Caco-2 (cell line): ENCODE results near the gene SATB2. TPM values are rescaled to one million over a fixed set of nuclear protein-coding genes. Genes with fewer than 3 reads are reported as not detected.

Source experiments
- BruUV-seq: library from RNA; stranded (reverse); fragments of 400-500 nt; replicated peaks from 2 replicates; lab custom pipeline; 2021; lab: Mats Ljungman, UMichigan
- CTCF ChIA-PET: fragments of 300-600 bp; sonication (Branson Sonifier 250); formaldehyde crosslinking; loops from one replicate; lab custom pipeline; 2022; ENCODE audit warnings: antibody characterized with exemption; lab: Charles Lee
- POLR2A ChIA-PET: fragments of 300-600 bp; sonication (Branson Sonifier 250); formaldehyde crosslinking; loops from one replicate; lab custom pipeline; 2022; ENCODE audit warnings: antibody characterized with exemption; lab: Charles Lee
- DNase-seq, 2 experiments: peaks; one replicate each; pipeline versions ENCODE4 v3.0.0 to v3.0.0-alpha.2; 2020 to 2022
- H3K27me3 ChIP-seq: replicated peaks from 2 replicates; pipeline ENCODE4 v1.6.0; 2011; ENCODE audit warnings: low read length; ENCODE audit not compliant: control insufficient read depth, insufficient read depth
- H3K36me3 ChIP-seq: 2 replicates; pipeline ENCODE4 v1.5.1; 2011; ENCODE audit warnings: low read length; ENCODE audit not compliant: control insufficient read depth, insufficient read depth
- H3K4me1 ChIP-seq: fragments of 250-450 bp; sonication (Bioruptor Pico); 2 replicates; pipeline ENCODE4 v1.5.1; 2020; ENCODE audit warnings: mild to moderate bottlenecking
- H3K4me3 ChIP-seq: 2 replicates; pipeline ENCODE4 v1.5.1; 2011; ENCODE audit warnings: low read depth, mild to moderate bottlenecking, control low read depth, low read length
- H3K9me3 ChIP-seq: fragments of 250-450 bp; sonication (Bioruptor Pico); 2 replicates; pipeline ENCODE4 v1.5.1; 2020; ENCODE audit warnings: mild to moderate bottlenecking, moderate library complexity
- H3K27ac Mint-ChIP-seq: one replicate; pipeline ENCODE4 v1.8.0; 2022; ENCODE audit warnings: mixed read lengths; ENCODE audit not compliant: unreplicated experiment
- H3K27me3 Mint-ChIP-seq: one replicate; pipeline ENCODE4 v1.8.0; 2022; ENCODE audit warnings: mixed read lengths; ENCODE audit not compliant: insufficient read depth, unreplicated experiment
- H3K36me3 Mint-ChIP-seq: one replicate; pipeline ENCODE4 v1.8.0; 2022; ENCODE audit warnings: mild to moderate bottlenecking, mixed read lengths; ENCODE audit not compliant: insufficient read depth, unreplicated experiment
- H3K4me1 Mint-ChIP-seq: one replicate; pipeline ENCODE4 v1.8.0; 2022; ENCODE audit warnings: low read depth, mixed read lengths; ENCODE audit not compliant: unreplicated experiment
- H3K4me3 Mint-ChIP-seq: one replicate; pipeline ENCODE4 v1.8.0; 2022; ENCODE audit warnings: mild to moderate bottlenecking, moderate library complexity, mixed read lengths; ENCODE audit not compliant: unreplicated experiment
- H3K9me3 Mint-ChIP-seq: one replicate; pipeline ENCODE4 v1.8.0; 2022; ENCODE audit warnings: mixed read lengths; ENCODE audit not compliant: unreplicated experiment
- CTCF ChIP-seq, 2 experiments: fragments of 200-600 bp in 1 of 2; IDR thresholded peaks; 1 replicate in 1 of 2; 2 replicates in 1 of 2; pipeline versions ENCODE4 v1.5.1 to v1.8.0; 2011 to 2022; ENCODE audit warnings: antibody characterized with exemption in 1 of 2, control low read depth in 1 of 2, inconsistent platforms in 1 of 2, low read depth in 1 of 2, low read length in 1 of 2, mild to moderate bottlenecking in 1 of 2, moderate library complexity in 1 of 2; ENCODE audit not compliant: insufficient read depth in 1 of 2, severe bottlenecking in 1 of 2, unreplicated experiment in 1 of 2
- intact Hi-C: fragments of 100-400 bp; cut with micrococcal nuclease; formaldehyde crosslinking; loops from one replicate; pipeline ENCODE4 v1.10.0; 2022; ENCODE audit not compliant: unreplicated experiment
- total RNA-seq: library from RNA; stranded (reverse); gene quantifications from 2 replicates; pipeline ENCODE4 v1.2.3, GENCODE V29; 2022

Gene SATB2
- total RNA-seq, 1 experiment from 2014 or later: 1.1 TPM

- no TSS peak for BruUV-seq
- Mint-ChIP-seq H3K27ac (peak overlapping the region; percentile 88), H3K27me3 (peaks cover 14% of the 10 kb centered on the region), H3K36me3 (no peaks in the 10 kb centered on the region), H3K9me3 (no peaks in the 10 kb centered on the region), H3K4me3 (peak overlapping the region; percentile 96), H3K4me1 (peaks cover 7% of the 10 kb centered on the region)
- intact Hi-C loops: loop anchor here (2.0 to 5.0 kb wide), 3 partner anchors 55 to 492 kb away; no protein-coding TSS in a partner anchor
- no peak for TF ChIP-seq CTCF (IDR thresholded peaks at IDR 0.05; ENCODE audit: insufficient read depth in 1 of 2, low read depth in 1 of 2, low read length in 1 of 2, severe bottlenecking in 1 of 2, unreplicated experiment in 1 of 2)
- POLR2A ChIA-PET: no interaction called here
- Histone ChIP-seq H3K4me1 (peaks cover 23% of the 10 kb centered on the region), H3K36me3 (no peaks in the 10 kb centered on the region), H3K27me3 (peaks cover 3% of the 10 kb centered on the region), H3K9me3 (no peaks in the 10 kb centered on the region), H3K4me3 (peak overlapping the region; percentile 51)
- CTCF ChIA-PET: interaction anchor here (1.4 kb wide), 1 partner anchor 12 kb away, joined by 4 read pairs; no protein-coding TSS in a partner anchor
- peak; percentile 90 to 91 for DNase-seq
Measured at GRCh38 chr2:199459286-199460100, 1.8 kb upstream of the SATB2 start.

- POLR2A ChIA-PET: no interaction called here
- no peaks in the 10 kb centered on the region for H3K36me3 ChIP-seq
- peaks cover 3% of the 10 kb centered on the region; the same call in 1 of the 2 replicates for H3K27me3 ChIP-seq
- no peaks in the 10 kb centered on the region for H3K9me3 ChIP-seq
- intact Hi-C loops: loop anchor here (2.0 to 5.0 kb wide), 2 partner anchors 54 to 492 kb away; no protein-coding TSS in a partner anchor
- Mint-ChIP-seq H3K9me3 (no peaks in the 10 kb centered on the region), H3K36me3 (no peaks in the 10 kb centered on the region), H3K4me3 (peak overlapping the region; percentile 96), H3K4me1 (peaks cover 7% of the 10 kb centered on the region), H3K27ac (no peak overlapping the region), H3K27me3 (peaks cover 15% of the 10 kb centered on the region)
- CTCF ChIA-PET: interaction anchor here (0.5 kb wide), 1 partner anchor 1161 kb away, joined by 3 read pairs; no protein-coding TSS in a partner anchor
- BruUV-seq: no TSS peak
- no peak for TF ChIP-seq CTCF (IDR thresholded peaks at IDR 0.05; ENCODE audit: insufficient read depth in 1 of 2, low read depth in 1 of 2, low read length in 1 of 2, severe bottlenecking in 1 of 2, unreplicated experiment in 1 of 2)
- peaks cover 23% of the 10 kb centered on the region for H3K4me1 ChIP-seq
- H3K4me3 ChIP-seq: peak overlapping the region; percentile 51
- DNase-seq: peak in 1 of 2 experiments; percentile 46
Measured at GRCh38 chr2:199458806-199459285, 1.1 kb upstream of the SATB2 start.

- H3K9me3 ChIP-seq: no peaks in the 10 kb centered on the region
- Mint-ChIP-seq H3K27ac (no peak overlapping the region), H3K4me1 (peaks cover 7% of the 10 kb centered on the region), H3K9me3 (no peaks in the 10 kb centered on the region), H3K36me3 (no peaks in the 10 kb centered on the region), H3K4me3 (peak overlapping the region; percentile 96), H3K27me3 (peaks cover 15% of the 10 kb centered on the region)
- peaks cover 3% of the 10 kb centered on the region; the same call in 1 of the 2 replicates for H3K27me3 ChIP-seq
- peaks cover 17% of the 10 kb centered on the region for H3K4me1 ChIP-seq
- peak in 1 of 2 experiments; percentile 37 for DNase-seq
- H3K4me3 ChIP-seq: peak overlapping the region; percentile 51
- ChIA-PET POLR2A (no interaction called here), CTCF (interaction anchor here (0.5 kb wide), 1 partner anchor 1161 kb away, joined by 3 read pairs; no protein-coding TSS in a partner anchor)
- BruUV-seq: no TSS peak
- TF ChIP-seq CTCF (IDR thresholded peaks at IDR 0.05; ENCODE audit: insufficient read depth in 1 of 2, low read depth in 1 of 2, low read length in 1 of 2, severe bottlenecking in 1 of 2, unreplicated experiment in 1 of 2): no peak
- intact Hi-C loops: loop anchor here (2.0 to 5.0 kb wide), 2 partner anchors 53 to 491 kb away; no protein-coding TSS in a partner anchor
- no peaks in the 10 kb centered on the region for H3K36me3 ChIP-seq
Measured at GRCh38 chr2:199458009-199458805, 468 bp upstream of the SATB2 start.
